MCF 10A (cell line): ENCODE data around the gene TFAP2B. TPM values are rescaled to one million over a fixed set of nuclear protein-coding genes. Genes with fewer than 3 reads are reported as not detected.

ENCODE experiments used
- BruUV-seq: library from RNA; stranded (reverse); fragments of 400-500 nt; replicated peaks from 2 replicates; lab custom pipeline; 2021; lab: Mats Ljungman, UMichigan
- CTCF ChIA-PET: fragments of 300-600 bp; sonication (Branson Sonifier 250); formaldehyde crosslinking; extraction: SDS; loops from one replicate; lab custom pipeline; 2021; ENCODE audit warnings: antibody characterized with exemption, inconsistent platforms; lab: Yijun Ruan, JAX
- POLR2A ChIA-PET: fragments of 300-600, 350-650 bp; sonication (Branson Sonifier 250); formaldehyde crosslinking; extraction: SDS; loops from one replicate; lab custom pipeline; 2020; ENCODE audit warnings: antibody characterized with exemption, inconsistent platforms; lab: Yijun Ruan, JAX
- DNase-seq: peaks from one replicate; pipeline ENCODE4 v3.0.0-alpha.2; 2018; ENCODE audit not compliant: unreplicated experiment
- H3K27ac Mint-ChIP-seq: one replicate; pipeline ENCODE4 v1.8.0; 2022; ENCODE audit warnings: mild to moderate bottlenecking, low read depth, mixed read lengths; ENCODE audit not compliant: unreplicated experiment
- H3K27me3 Mint-ChIP-seq: one replicate; pipeline ENCODE4 v1.8.0; 2022; ENCODE audit warnings: mixed read lengths; ENCODE audit not compliant: insufficient read depth, unreplicated experiment
- H3K36me3 Mint-ChIP-seq: one replicate; pipeline ENCODE4 v1.8.0; 2022; ENCODE audit warnings: mild to moderate bottlenecking, moderate library complexity, mixed read lengths; ENCODE audit not compliant: insufficient read depth, unreplicated experiment
- H3K4me1 Mint-ChIP-seq: one replicate; pipeline ENCODE4 v1.8.0; 2022; ENCODE audit warnings: mixed read lengths; ENCODE audit not compliant: insufficient read depth, unreplicated experiment
- H3K4me3 Mint-ChIP-seq: one replicate; pipeline ENCODE4 v1.8.0; 2022; ENCODE audit warnings: mild to moderate bottlenecking, moderate library complexity, mixed read lengths; ENCODE audit not compliant: unreplicated experiment
- H3K9me3 Mint-ChIP-seq: one replicate; pipeline ENCODE4 v1.8.0; 2022; ENCODE audit warnings: mixed read lengths; ENCODE audit not compliant: unreplicated experiment
- intact Hi-C: fragments of 100-400 bp; cut with micrococcal nuclease; formaldehyde crosslinking; loops from 2 replicates; pipeline ENCODE4 v1.14.1; 2022
- total RNA-seq: library from RNA; stranded (reverse); gene quantifications from 2 replicates; pipeline ENCODE4 v1.2.3, GENCODE V29; 2022
- TF ChIP-seq, protein P1 (sequence below): fragments of 200-600 bp; IDR thresholded peaks from one replicate; pipeline ENCODE4 v1.8.0; 2022; ENCODE audit warnings: antibody characterized with exemption, mild to moderate bottlenecking; ENCODE audit not compliant: unreplicated experiment

TFAP2B gene
- total RNA-seq, 1 experiment from 2014 or later, result not detected

DNA sequence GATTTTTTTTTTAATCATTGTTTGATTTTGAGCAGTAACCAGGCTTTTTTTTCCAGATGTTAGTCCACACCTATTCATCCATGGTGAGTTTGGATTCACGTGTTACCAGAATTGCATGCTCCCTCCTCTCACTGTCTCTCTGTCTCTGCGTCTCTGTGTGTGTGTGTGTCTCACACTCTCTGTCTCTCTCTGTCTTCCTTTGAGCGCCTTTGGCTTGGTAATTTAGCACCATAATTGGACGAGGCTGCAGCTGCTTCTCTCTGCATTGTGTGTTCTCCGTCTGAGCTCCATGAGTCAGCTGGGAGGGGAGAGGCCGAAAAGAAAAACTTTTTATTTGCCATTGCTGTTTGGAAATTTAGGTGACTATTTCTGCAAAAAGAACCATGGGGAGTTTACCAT lies 3.4 kb downstream of the TFAP2B start:
- peaks cover 7% of the 10 kb centered on the region for H3K36me3 Mint-ChIP-seq
- intact Hi-C loops, result no loop called here
- no TSS peak for BruUV-seq
- POLR2A ChIA-PET, result interaction anchor here (0.7 kb wide), 2 partner anchors 463 to 1138 kb away, joined by 3 read pairs; no protein-coding TSS in a partner anchor
- TF ChIP-seq, protein P1, sequence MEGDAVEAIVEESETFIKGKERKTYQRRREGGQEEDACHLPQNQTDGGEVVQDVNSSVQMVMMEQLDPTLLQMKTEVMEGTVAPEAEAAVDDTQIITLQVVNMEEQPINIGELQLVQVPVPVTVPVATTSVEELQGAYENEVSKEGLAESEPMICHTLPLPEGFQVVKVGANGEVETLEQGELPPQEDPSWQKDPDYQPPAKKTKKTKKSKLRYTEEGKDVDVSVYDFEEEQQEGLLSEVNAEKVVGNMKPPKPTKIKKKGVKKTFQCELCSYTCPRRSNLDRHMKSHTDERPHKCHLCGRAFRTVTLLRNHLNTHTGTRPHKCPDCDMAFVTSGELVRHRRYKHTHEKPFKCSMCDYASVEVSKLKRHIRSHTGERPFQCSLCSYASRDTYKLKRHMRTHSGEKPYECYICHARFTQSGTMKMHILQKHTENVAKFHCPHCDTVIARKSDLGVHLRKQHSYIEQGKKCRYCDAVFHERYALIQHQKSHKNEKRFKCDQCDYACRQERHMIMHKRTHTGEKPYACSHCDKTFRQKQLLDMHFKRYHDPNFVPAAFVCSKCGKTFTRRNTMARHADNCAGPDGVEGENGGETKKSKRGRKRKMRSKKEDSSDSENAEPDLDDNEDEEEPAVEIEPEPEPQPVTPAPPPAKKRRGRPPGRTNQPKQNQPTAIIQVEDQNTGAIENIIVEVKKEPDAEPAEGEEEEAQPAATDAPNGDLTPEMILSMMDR, result no peak
- H3K4me1 Mint-ChIP-seq, result peaks cover 26% of the 10 kb centered on the region
- peaks cover 100% of the 10 kb centered on the region for H3K27me3 Mint-ChIP-seq
- no peak overlapping the region for H3K27ac Mint-ChIP-seq
- no peak overlapping the region for H3K4me3 Mint-ChIP-seq
- CTCF ChIA-PET, result interaction anchor here (0.6 to 1.2 kb wide), 7 partner anchors 44 to 857 kb away, joined by 3 to 5 read pairs (median 3); no protein-coding TSS in a partner anchor
- no peaks in the 10 kb centered on the region for H3K9me3 Mint-ChIP-seq
- peak; percentile 17 for DNase-seq

DNA sequence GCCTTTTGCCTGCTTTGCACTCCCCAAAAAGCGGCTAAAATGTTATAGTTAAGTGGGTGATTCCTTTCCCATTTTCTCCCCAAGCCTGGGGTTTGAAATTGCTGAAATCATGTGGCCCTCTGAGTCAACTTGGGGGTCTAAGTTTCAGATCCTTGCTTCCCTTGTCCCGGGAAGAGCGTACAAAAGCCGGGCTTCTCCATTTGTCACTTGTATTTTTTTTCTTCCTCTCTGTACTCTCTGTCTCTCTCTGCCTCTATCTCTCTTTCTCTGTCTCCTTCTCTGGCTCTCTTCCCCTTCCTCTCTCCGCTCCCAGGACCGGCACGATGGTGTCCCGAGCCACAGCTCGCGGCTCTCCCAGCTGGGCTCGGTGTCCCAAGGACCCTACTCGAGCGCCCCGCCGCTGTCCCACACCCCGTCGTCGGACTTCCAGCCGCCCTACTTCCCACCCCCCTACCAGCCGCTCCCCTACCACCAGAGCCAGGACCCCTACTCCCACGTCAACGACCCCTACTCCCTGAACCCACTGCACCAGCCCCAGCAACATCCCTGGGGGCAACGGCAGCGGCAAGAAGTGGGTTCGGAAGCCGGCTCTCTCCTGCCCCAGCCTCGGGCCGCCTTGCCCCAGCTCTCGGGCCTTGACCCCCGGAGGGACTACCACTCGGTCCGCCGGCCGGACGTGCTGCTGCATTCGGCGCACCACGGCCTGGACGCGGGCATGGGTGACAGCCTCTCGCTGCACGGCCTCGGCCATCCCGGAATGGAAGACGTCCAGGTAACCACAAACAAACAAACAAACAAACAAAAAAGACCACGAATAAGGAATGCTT lies 4.6 kb downstream of the TFAP2B start:
- Mint-ChIP-seq H3K36me3 (peaks cover 7% of the 10 kb centered on the region), H3K27ac (no peak overlapping the region), H3K4me3 (no peak overlapping the region), H3K9me3 (no peaks in the 10 kb centered on the region), H3K27me3 (peaks cover 98% of the 10 kb centered on the region), H3K4me1 (peaks cover 26% of the 10 kb centered on the region)
- POLR2A ChIA-PET, result no interaction called here
- CTCF ChIA-PET, result no interaction called here
- TF ChIP-seq, protein P1, result no peak
- intact Hi-C loops, result no loop called here
- no peak for DNase-seq
- no TSS peak for BruUV-seq

GRCh38 chr6:50824552-50824951 lies 5.9 kb downstream of the TFAP2B start:
- Mint-ChIP-seq H3K9me3 (no peaks in the 10 kb centered on the region), H3K4me1 (peaks cover 26% of the 10 kb centered on the region), H3K27ac (no peak overlapping the region), H3K4me3 (no peak overlapping the region), H3K27me3 (peaks cover 94% of the 10 kb centered on the region), H3K36me3 (peaks cover 7% of the 10 kb centered on the region)
- DNase-seq, result no peak
- BruUV-seq, result no TSS peak
- ChIA-PET CTCF (no interaction called here), POLR2A (no interaction called here)
- TF ChIP-seq, protein P1, result no peak
- intact Hi-C loops, result no loop called here

DNA sequence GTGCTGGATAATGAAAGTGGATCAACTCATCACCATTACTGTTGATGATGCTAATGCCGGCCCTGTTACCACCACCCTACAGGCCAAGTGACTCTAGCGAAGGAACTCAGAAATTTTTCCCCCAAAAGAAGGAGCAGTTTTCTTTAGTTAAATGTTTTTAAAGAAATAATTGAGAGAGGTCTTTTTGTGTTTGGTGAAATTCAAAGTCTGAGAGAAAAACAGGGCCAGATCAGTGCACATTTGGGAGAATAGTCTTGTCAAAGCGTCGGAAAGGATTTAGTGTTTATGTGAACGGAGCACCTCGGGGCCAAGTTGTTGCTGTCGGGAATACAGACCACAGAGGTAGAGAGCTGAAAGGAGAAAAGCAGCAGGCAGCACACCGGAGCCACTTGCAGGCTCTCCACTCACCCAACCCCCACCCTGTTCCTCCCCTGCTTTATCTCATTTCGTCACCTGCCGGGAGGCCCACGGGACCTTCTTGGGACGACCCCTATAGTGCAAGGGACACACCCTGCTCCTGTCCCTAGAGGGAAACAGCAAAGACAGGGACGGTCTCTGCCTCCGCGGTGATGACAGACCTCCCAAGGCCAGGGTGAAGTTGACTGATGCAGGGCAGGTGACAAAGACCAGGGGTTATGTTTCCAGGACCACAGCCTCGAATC lies 6.8 kb downstream of the TFAP2B start:
- POLR2A ChIA-PET, result no interaction called here
- no peak overlapping the region for H3K4me3 Mint-ChIP-seq
- H3K27ac Mint-ChIP-seq, result no peak overlapping the region
- H3K9me3 Mint-ChIP-seq, result no peaks in the 10 kb centered on the region
- no TSS peak for BruUV-seq
- peaks cover 84% of the 10 kb centered on the region for H3K27me3 Mint-ChIP-seq
- TF ChIP-seq, protein P1, result no peak
- H3K36me3 Mint-ChIP-seq, result no peaks in the 10 kb centered on the region
- peaks cover 16% of the 10 kb centered on the region for H3K4me1 Mint-ChIP-seq
- CTCF ChIA-PET, result no interaction called here
- DNase-seq, result no peak
- intact Hi-C loops, result no loop called here
